Ovary (tissue), 3 donors: ENCODE measurements around the gene KCNQ5.

Source experiments
- CTCF ChIP-seq, 3 donors: fragments of 450-650 bp in 2 of 3; fragments of 200-600 bp in 1 of 3; IDR thresholded peaks; one replicate each; pipeline versions ENCODE4 v1.5.1 to v1.8.0; 2016 to 2022; ENCODE audit warnings: antibody characterized with exemption in 3 of 3, mild to moderate bottlenecking in 1 of 3
- EP300 ChIP-seq: sonication (generic); formaldehyde crosslinking; IDR thresholded peaks from one replicate; pipeline ENCODE4 v1.6.1; 2017; ENCODE audit warnings: antibody characterized with exemption
- donor health status: DM: no; HTN: no; CAD: no.

GRCh38 chr6:72975352-72975752 lies 353.5 kb downstream of the KCNQ5 start:
- no peak for TF ChIP-seq CTCF (IDR thresholded peaks at IDR 0.05)
- no peak for TF ChIP-seq EP300
